ENCODE measurements around the gene TMX2.
A peak's percentile ranks its signal among the peaks of the same experiment; 100 is the strongest.

The TMX2 gene

GRCh38 chr11:57667117-57667735 is 45.2 kb upstream of the TMX2 start:
- H3K36me3 ChIP-seq (ENCODE audit: insufficient read depth, low read length) = peaks cover 23% of the 10 kb centered on the region; the same call in 1 of the 2 replicates
- no peaks in the 10 kb centered on the region for H3K9me3 ChIP-seq (ENCODE audit: low read length)
- H3K4me1 ChIP-seq (ENCODE audit: insufficient read depth, low read length, severe bottlenecking) = peaks cover 21% of the 10 kb centered on the region
- no peak overlapping the region for H2AFZ ChIP-seq (ENCODE audit: low read length)
- peaks cover 40% of the 10 kb centered on the region for H3K79me2 ChIP-seq (ENCODE audit: insufficient read depth, low read length)
- peak overlapping the region; percentile 75 for H3K9ac ChIP-seq (ENCODE audit: low read length)
- peak overlapping the region; percentile 89 for H3K4me2 ChIP-seq (ENCODE audit: low read length)
- H3K27me3 ChIP-seq (ENCODE audit: insufficient read depth, low read length) = no peaks in the 10 kb centered on the region
- H3K27ac ChIP-seq (ENCODE audit: low read depth, low read length, poor library complexity, severe bottlenecking) = peak overlapping the region; percentile 83
- no peaks in the 10 kb centered on the region for H4K20me1 ChIP-seq (ENCODE audit: insufficient read depth, low read length)
- no peaks in the 10 kb centered on the region for H3K9me2 ChIP-seq (ENCODE audit: low read depth, low read length)
- peak overlapping the region; percentile 100 for H3K4me3 ChIP-seq (ENCODE audit: low read depth, low read length, poor library complexity, severe bottlenecking)
- H3F3A ChIP-seq (ENCODE audit: insufficient read depth, low read length) = no peaks in the 10 kb centered on the region
- TF ChIP-seq CTCF (IDR thresholded peaks at IDR 0.05; ENCODE audit: low read length) = no peak
- no peak for TF ChIP-seq EZH2 (IDR thresholded peaks at IDR 0.05; ENCODE audit: borderline replicate concordance, low read length)

- no peaks in the 10 kb centered on the region for H3K9me3 ChIP-seq (ENCODE audit: low read length)
- peak within 1 kb of the TSS; percentile 100 for H3K9ac ChIP-seq (ENCODE audit: low read length)
- peaks cover 21% of the 10 kb centered on the region for H3K4me1 ChIP-seq (ENCODE audit: insufficient read depth, low read length, severe bottlenecking)
- peak; percentile 16; the same call in 1 of the 2 replicates for TF ChIP-seq CTCF (IDR thresholded peaks at IDR 0.05; ENCODE audit: low read length)
- no peak for TF ChIP-seq EZH2 (IDR thresholded peaks at IDR 0.05; ENCODE audit: borderline replicate concordance, low read length)
- no peak within 1 kb of the TSS for H2AFZ ChIP-seq (ENCODE audit: low read length)
- H3K27me3 ChIP-seq (ENCODE audit: insufficient read depth, low read length) = no peaks in the 10 kb centered on the region
- peak within 1 kb of the TSS; percentile 100 for H3K4me3 ChIP-seq (ENCODE audit: low read depth, low read length, poor library complexity, severe bottlenecking)
- H3K9me2 ChIP-seq (ENCODE audit: low read depth, low read length) = no peaks in the 10 kb centered on the region
- H4K20me1 ChIP-seq (ENCODE audit: insufficient read depth, low read length) = no peaks in the 10 kb centered on the region
- no peaks in the 10 kb centered on the region for H3F3A ChIP-seq (ENCODE audit: insufficient read depth, low read length)
- peaks cover 28% of the 10 kb centered on the region for H3K36me3 ChIP-seq (ENCODE audit: insufficient read depth, low read length)
- H3K27ac ChIP-seq (ENCODE audit: low read depth, low read length, poor library complexity, severe bottlenecking) = peak within 1 kb of the TSS; percentile 83
- H3K79me2 ChIP-seq (ENCODE audit: insufficient read depth, low read length) = peaks cover 42% of the 10 kb centered on the region
- peak within 1 kb of the TSS; percentile 89 for H3K4me2 ChIP-seq (ENCODE audit: low read length)
Observed at GRCh38 chr11:57667736-57668433, 44.5 kb upstream of the TMX2 start, which contains the start of gene ZDHHC5. TSS of gene ZDHHC5 (plus strand) at chr11:57668114. CDS start at chr11:57673091, 4,977 bp downstream.

GRCh38 chr11:57668434-57668782 is 44.0 kb upstream of the TMX2 start:
- H3K27ac ChIP-seq (ENCODE audit: low read depth, low read length, poor library complexity, severe bottlenecking) = peak overlapping the region; percentile 83
- no peaks in the 10 kb centered on the region for H3K9me3 ChIP-seq (ENCODE audit: low read length)
- TF ChIP-seq CTCF (IDR thresholded peaks at IDR 0.05; ENCODE audit: low read length) = no peak
- TF ChIP-seq EZH2 (IDR thresholded peaks at IDR 0.05; ENCODE audit: borderline replicate concordance, low read length) = no peak
- H4K20me1 ChIP-seq (ENCODE audit: insufficient read depth, low read length) = no peaks in the 10 kb centered on the region
- peak overlapping the region; percentile 87 for H3K4me2 ChIP-seq (ENCODE audit: low read length)
- H3K36me3 ChIP-seq (ENCODE audit: insufficient read depth, low read length) = peaks cover 33% of the 10 kb centered on the region
- peaks cover 21% of the 10 kb centered on the region for H3K4me1 ChIP-seq (ENCODE audit: insufficient read depth, low read length, severe bottlenecking)
- peak overlapping the region; percentile 100 for H3K4me3 ChIP-seq (ENCODE audit: low read depth, low read length, poor library complexity, severe bottlenecking)
- H2AFZ ChIP-seq (ENCODE audit: low read length) = no peak overlapping the region
- peak overlapping the region; percentile 100 for H3K9ac ChIP-seq (ENCODE audit: low read length)
- no peaks in the 10 kb centered on the region for H3F3A ChIP-seq (ENCODE audit: insufficient read depth, low read length)
- no peaks in the 10 kb centered on the region for H3K9me2 ChIP-seq (ENCODE audit: low read depth, low read length)
- peaks cover 42% of the 10 kb centered on the region for H3K79me2 ChIP-seq (ENCODE audit: insufficient read depth, low read length)
- H3K27me3 ChIP-seq (ENCODE audit: insufficient read depth, low read length) = no peaks in the 10 kb centered on the region

Measured in OCI-LY1 (cell line).